ENCODE measurements around the gene FLNB.
A peak's percentile ranks its signal among the peaks of the same experiment; 100 is the strongest.

FLNB gene

DNA sequence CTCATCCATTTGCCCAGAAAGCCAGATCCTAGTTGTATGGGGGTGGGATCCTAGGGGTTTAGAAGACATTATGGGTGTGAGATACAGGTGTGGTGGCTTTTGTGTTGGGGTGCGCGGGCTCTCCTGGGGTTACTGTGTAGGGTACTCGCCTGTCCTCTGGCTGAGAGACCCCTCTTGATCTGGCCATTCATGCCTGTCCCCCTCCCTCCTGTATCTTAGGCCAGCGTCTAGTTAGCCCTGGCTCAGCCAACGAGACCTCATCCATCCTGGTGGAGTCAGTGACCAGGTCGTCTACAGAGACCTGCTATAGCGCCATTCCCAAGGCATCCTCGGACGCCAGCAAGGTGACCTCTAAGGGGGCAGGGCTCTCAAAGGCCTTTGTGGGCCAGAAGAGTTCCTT is 161.1 kb downstream of the FLNB start:
- no peak for DNase-seq

DNA sequence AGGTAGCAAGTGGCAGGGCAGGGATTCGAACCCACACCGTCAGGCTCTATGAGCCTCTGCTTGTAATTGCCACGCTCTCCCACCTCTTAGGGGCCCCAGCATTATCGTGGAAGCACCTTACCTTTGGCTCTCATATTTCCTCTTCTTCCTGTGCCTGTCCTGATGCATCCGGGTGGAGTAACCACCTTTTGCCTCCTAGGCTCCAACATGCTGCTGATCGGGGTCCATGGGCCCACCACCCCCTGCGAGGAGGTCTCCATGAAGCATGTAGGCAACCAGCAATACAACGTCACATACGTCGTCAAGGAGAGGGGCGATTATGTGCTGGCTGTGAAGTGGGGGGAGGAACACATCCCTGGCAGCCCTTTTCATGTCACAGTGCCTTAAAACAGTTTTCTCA is 162.2 kb downstream of the FLNB start:
- DNase-seq: no peak

DNA sequence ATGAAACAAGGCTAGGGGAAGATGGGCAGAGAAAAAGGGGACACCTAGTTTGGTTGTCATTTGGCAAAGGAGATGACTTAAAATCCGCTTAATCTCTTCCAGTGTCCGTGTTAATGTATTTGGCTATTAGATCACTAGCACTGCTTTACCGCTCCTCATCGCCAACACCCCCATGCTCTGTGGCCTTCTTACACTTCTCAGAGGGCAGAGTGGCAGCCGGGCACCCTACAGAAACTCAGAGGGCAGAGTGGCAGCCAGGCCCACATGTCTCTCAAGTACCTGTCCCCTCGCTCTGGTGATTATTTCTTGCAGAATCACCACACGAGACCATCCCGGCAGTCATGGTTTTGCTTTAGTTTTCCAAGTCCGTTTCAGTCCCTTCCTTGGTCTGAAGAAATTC is 162.9 kb downstream of the FLNB start:
- DNase-seq: no peak

DNA sequence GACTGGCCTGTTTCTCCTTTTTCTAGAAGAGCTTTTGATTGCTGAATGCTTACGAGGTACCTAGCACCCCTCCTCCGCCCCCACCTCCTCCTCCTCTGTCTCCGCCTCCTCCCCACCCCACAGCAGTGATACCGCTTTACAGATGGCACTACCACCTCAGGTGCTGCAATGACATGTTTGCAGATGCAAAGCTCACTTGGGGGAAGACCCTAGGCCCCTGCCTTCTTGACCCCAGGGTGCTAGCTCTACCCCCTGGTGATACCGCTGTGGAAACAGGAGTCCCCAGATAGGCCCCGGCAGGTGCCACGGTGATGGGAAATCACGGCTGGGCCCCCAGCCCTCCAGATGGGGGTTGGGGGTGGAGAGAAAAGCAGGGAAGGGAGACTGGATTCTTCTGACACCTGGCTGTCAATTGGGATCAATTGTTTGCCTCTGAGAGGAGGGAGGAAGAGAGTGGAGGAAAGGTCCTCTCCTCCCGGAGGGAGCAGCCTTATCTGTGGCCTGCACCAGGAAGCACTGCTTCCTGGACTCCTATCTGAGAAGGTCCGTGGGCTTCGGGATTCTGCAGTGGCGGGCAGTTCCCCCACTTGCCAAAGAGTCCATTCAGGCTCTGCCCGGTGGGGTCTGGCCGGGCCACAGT is 164.9 kb downstream of the FLNB start:
- no peak for DNase-seq

DNA sequence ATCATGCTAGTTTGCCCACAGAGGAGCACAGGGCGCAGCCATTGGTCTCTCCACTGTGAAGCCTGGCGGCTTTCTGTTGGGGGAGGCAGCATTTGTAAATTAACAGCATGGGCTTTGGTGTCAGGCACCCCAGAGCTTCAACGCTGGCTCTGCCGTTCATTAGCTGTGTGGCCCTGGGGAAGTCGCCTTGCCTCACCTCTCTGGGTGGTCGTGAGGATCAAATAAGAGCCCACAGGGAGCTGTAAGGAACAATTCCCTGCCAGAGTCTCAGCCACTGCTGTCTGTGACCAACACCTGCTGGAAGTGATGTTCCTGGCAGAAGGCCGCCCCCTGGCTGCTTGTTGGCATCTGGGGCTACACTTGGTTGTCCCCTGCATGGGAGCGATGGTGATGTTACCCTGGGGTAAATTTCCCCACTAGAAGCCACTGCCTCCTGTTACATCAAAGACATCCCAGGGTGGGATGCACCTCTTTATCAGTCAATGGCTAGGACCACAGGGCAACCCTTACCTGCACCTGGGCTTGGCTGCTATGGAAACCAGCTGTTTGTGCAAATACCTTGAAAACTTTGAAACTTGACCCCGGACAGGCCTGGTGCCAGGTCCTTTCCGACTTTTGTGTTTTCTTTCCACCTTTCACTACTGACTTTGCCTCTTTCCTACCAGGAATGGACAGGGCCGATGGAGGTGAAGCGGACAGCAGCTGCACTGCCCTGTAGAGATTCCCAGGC is 165.6 kb downstream of the FLNB start:
- peak; percentile 10 for DNase-seq

DNA sequence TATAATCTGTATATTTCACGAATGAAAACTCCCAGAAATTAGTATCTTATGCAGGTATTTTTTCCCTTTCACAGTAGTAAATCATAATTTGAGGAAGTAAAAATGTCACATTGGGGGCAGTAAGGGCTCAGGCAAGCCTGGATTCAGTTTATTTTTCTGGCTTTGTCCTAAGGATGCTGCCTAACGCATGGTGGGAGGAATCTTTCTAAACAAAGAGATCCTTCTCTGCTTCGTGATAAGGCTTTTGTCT is 166.9 kb downstream of the FLNB start:
- no peak for DNase-seq

DNA sequence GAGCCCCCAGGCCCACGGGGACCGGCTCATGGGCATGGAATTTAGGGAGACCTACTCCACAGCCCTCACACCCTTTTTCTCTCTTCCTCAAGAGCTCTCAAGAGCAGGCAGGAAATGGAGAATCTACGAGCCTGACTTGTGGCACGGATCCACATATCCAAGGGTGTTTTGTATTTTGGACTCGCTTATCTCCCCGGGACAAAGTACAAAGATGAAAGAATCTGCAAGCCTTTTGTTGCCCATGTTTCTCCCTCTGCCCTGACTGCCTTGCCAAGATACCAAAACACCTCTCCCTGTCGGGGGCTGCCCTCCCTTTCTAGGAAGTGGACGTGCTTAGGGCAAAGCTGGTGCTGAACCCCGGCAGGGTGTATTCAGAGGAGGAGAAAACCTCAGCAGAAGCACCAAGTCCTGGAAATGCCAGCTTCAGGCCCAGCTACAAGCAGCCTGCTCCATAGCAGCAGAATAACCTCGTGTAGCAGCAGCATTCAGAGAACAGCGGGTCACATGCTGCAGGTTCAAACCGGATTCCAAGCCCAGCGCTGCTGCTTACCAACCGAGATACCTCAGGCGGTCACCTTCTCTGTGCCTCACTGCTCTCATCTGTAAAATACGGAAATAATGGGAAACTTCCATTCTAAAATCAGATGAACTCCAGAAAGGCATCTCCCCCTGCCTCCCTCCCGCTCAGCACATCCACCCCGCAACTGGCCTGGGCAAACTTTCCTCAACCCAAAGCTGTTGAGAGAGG is 167.4 kb downstream of the FLNB start:
- DNase-seq: no peak

DNA sequence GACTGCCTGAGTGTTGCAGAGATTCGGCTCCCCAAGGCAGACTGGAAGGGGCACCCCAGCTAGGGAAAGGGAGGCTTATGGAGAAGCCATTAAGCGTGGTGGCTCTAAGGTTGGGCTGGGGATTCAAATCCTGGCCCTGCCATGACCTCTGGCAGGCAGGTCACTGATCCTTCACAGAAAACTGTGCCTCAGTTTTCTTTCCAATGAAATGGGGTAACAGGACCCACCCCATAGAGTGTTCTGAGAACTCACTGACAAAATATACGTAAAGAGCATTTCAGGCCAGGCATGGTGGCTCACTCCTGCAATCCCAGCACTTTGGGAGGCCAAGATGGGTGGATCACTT is 167.9 kb downstream of the FLNB start:
- no peak for DNase-seq

DNA sequence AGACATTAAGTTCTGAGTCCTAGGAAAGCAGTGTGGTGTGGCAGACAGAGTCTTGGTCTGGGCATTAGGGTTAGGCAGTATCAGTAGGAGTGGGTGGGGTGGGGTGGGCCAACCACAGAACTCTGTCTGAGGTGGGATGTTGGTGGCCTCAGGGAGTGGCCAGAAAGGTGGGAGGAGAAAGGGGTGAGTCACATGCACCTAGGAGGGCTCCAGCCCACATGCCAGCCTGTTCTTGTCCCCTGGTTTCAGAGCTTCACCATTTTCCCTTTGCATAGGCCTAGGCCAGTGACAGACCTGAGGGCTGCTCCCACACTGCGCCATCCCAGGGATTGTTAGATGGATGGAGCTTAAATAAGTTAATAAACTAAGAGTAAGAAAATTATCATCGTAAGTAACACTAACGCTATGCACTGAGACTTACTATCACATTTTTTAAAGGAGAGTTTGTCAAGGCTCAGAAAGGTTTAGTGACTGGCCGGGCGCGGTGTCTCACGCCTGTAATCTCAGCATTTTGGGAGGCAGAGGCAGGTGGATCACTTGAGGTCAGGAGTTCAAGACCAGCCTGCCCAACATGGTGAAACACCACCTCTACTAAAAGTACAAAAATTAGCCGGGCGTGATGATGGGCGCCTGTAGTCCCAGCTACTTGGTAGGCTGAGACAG is 168.7 kb downstream of the FLNB start:
- DNase-seq: no peak

DNA sequence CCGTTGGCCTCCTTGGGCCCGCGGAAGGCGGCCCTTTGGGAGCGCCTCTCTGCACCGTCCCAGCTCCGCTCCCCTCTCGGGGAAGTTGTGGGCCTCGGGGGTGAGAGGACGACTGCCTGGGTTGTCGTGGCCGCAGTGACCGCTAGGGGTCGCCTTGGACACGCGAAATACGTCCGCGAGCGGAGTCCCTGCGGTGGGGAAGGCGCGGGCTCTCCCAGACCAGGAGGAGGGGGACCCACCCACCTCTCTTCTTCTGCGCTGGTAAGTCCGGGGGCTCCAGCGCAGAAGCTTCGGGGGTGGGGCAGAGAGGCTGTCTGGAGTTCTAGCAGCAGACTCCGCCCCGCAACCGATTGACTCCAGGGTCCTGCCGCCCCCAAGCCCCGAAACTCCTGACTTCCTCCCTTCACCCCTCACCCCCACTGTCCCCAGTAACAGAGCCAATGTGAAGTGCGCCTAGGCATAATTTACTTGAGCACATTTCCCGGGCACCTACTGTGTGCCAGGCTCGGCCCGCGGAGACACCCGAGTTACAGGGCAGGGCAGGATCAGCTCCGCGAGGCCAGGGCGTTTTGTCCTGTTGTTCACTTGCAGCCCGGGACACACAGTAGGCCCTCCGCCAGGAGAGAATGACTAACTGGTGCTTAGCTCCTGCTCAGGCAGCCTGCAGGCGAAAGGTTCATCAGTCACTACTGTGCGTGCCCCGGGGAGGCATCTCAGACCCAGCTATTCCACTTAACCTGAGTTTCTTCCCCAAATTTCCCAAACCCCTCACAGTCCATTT is 169.7 kb downstream of the FLNB start:
- DNase-seq: no peak

DNA sequence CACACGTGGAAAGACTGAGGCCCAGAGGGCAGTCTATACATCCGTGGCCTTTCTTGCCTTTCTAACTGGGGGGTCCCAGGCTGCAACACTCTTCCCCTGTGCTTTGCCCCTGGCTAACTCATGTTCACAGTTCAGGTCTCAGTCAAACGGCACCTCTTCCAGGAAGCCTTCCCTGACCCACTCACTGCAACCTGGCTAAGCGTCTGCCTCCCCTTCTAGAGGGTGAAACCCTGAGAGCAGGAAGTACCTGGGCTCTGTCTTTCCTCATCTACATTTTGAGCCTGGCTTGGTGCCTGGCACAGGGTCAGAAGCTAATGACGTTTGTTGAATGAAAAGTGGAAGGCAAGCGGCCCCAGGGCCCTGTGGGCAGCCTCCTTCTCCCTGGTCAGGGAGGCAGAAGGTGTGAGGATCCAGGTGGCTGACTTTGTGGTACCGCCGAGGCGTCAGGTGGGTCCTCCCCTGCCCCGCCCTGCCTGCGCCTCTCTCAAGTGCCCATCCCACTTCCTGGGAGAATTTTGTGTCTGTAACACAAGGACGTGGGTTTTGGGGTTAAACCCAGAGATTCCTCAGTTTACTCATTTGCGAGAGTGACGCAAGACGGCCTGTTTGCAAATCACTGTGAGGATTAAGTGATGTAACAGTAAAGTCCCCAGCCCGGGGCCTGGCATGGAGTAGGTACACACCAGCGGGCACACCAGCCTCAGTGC is 170.5 kb downstream of the FLNB start:
- no peak for DNase-seq

DNA sequence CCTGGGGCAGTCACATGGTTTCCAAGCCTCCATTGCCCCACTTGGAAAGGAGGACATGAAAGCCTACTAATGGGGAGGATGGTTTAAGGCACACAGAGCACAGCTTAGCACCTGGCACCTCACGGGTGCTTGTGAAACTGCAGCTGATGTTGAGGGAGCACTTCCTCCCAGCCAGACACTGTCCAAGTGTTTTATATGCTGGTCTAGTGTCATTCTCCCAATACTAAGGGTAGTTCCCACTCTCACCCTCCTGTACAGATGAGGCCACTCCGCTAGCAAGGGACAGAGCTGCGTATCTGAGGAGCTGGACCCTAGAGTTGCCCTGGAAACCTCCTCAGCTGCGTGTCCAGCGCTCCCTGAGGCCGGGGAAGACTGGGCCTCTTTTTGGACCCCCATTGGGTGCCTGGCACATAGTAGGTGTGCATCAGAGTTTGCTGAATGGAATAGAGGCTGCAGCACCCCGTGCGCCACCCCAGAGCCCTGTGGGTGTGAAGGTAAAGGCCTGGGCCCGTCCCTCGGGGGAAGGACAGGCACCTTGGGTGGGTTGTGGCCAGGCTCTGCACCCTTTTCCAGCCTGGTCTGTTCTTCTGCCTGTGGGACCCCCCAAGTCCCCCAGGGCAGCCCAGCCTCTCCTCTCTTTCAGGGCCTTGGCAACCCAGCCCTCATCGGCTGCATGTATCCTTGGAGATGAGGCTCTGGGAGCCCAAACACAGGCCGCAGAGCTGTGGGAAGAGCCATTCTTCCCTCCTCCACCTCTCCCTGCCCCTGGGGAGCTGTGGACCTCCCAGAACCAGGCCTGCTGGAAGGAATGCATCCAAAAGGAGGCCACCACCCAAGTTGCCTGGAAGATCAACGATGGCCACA is 171.2 kb downstream of the FLNB start:
- no peak for DNase-seq

DNA sequence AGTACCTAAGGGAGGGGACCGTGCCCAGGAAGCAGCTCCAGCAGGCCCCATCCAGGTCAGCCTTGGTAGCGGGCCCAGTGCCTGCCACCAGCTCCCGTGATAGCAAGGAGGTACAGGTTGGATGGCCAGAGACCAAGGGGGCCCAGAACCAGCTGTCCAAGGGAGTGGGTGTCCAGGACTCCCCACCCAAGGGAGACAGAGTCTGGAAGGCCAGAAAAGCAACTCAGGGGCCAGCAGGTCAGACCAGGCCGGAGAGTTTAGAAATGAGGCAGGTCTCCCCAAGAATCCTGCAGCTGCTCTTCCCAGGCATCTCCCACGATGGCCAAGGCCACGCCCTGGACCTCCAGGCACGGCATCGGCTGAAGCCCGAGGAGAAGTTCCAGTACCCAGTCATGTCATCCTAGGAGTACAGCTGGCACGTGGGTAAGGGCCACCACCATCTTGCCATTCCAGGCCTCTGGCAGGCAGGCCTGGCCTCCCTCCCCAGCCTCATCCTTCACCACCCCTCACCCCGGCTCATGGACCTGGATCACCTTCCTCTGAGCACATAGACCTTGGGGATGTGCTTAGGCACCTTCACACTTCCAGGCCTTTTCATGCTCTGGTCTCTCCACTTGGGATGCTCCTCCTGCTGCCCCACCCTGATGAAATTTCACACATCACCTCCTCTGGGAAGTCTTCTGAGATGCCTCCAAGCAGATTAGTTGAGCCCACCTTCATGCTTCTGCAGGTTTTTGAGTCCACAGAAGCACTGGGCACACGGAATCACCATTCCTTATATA is 172.1 kb downstream of the FLNB start:
- no peak for DNase-seq

DNA sequence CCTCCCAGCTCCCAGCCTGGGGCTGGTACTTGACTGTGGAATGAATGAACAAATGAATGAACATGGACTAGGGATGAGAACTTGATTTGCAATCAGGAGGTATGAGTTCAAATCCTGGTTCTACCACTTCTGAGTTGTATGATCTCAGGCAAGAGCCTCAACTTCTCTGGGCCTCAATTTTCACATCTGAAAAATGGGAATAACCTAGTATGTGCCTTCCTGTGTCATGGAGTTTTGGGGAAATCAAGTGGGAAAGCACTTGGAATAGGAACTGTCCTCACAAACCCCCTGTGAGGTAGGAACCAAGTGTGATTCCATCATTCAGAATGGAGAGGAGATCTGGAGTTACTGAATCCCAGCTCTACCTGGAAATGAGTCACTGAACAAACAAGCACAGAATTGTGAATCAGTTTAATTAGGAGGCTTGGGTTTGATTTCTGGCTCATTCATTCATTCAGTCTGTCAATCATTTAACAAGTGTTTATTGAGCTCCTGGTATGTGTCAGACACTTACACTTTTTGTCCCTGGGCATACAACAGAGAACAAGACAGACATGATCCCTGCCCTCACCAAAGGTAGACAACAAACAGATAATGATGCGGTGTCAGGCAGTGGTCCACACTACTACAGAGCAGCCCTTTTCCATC is 172.8 kb downstream of the FLNB start:
- DNase-seq: no peak

DNA sequence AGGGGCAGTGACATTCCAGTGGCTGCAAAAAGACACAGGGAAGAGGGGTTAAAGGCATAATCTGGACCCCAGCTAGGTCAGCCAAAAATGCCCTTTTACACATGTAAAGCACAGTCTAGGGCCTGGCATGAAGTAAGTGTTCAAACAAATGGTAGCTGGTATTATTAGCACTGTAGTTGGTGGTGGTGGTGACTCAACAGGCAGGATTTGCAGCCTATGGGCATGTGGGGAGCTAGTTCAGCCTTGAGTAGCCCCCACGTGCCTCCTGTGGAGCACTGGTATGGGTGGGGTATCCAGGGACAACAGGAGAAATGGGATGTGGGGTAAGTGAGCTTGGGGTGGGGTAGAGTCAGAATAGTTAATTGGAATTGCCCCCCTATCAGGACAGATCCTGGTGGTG is 175.0 kb downstream of the FLNB start:
- no peak for DNase-seq

DNA sequence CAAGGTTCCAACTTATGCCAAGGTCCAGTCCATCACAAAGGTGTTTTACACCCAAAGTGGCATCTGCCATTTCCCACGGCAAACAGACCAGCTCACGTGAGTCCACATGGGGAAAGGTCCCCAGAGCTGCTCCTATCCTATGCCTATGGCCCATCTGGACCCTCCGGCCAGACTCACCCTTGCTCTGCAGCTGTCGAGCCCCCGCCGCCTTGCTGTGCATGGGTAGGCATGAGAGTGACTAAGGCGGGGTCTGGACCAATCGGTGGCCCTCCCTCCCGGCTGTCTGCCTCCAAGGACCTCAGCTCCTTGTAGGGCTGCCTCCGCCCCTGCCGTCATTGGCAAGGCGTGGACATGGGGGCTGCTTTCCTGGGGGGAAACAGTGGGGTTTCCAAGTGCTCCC is 175.7 kb downstream of the FLNB start:
- no peak for DNase-seq

DNA sequence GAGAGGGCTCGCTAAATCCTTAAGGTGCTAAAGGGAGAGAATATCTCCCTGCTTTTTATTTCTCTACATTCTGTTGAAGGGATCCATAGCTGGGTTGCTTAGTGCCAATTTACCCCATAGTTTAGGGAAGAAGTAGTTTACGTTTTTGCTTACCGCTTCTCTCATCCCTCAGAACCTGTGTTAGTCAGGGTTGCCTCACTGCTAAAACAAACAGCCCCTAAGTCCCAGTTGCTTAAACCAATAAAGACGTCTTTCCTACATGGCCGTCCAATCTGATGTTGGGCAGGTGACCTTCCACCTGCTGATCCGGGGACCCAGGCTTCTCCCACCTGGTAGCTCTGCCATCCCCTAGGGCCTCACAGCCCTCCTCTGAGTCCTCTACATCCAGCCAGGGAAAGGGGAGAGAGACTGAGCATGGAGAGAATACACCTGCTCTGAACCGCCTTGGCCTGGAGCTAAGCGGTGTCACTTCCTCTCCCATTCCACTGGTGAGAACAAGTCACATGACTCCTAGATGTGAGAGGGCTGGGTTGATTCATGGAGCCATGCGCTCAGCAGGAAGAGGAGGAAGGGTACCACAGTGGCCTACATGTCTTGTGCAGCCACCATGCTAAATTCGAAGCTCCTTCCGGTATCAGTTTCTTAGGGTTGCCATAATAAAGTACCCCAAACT is 176.2 kb downstream of the FLNB start:
- no peak for DNase-seq

DNA sequence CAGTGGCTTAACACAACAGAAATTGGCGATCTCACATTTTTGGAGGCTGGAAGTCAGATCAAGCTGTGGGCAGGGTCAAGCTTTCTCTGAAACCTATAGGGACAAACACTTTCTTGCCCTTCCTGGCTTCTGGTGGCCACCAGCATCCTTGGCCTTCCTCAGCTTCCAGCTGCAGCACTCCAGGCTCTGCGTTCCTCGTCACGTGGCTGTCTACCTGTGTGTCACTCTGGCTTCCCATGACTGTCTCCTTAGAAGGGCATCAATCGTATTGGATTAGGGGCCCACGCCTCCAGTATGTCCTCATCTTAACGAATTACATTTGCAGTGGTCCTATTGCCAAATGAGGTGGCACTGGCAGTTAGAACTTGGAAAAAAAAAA is 176.7 kb downstream of the FLNB start:
- DNase-seq: no peak

DNA sequence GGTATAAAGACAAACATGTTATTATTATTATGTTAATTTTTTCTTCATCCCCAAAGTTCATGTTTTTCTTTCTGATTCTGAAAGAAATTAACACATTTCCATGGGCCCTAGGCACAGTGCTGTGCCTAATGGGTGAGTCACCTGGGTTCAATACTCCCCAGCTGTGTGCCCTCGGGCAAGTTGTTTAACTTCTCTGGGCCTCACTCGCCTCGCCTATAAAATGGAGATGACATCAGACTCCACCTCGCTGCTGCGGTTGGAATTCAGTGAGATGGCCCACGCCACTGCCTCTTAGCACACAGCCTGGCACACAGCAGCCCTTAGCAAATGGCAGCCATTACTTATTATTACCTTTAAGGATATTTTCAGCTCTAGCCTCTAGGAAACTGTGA is 179.9 kb downstream of the FLNB start:
- DNase-seq: no peak

Data from NCI-H748 treated with DMSO at 0.1 percent for 48 hours (cell line).